Activated naive CD4-positive, alpha-beta T cell treated with anti-CD3 and anti-CD28 coated beads, Interleukin-2, amount 50 U/mL, for 16 hours (primary cell): ENCODE measurements around the gene POLE4.

ENCODE experiments used
- DNase-seq: peaks from one replicate; pipeline ENCODE4 v3.0.0-alpha.2; 2020

Gene POLE4

GRCh38 chr2:74958274-74959105 is at the start of gene POLE4:
POLE4 (plus strand) TSS chr2:74958643; CDS start chr2:74958680, 37 bp downstream.
- peak; percentile 94 for DNase-seq

- DNase-seq: no peak
These were observed 49.5 kb upstream of the POLE4 start for GRCh38 chr2:74908748-74909444.

- no peak for DNase-seq
These were observed 48.2 kb upstream of the POLE4 start for GRCh38 chr2:74910245-74910644.

GRCh38 chr2:74911061-74911460 is 47.4 kb upstream of the POLE4 start:
- no peak for DNase-seq

- DNase-seq: no peak
These were observed 42.7 kb upstream of the POLE4 start for GRCh38 chr2:74915743-74916142.

- DNase-seq: no peak
These were observed 42.0 kb upstream of the POLE4 start for GRCh38 chr2:74916394-74916793.

- DNase-seq: no peak
These were observed 40.5 kb upstream of the POLE4 start for GRCh38 chr2:74917702-74918619.

GRCh38 chr2:74919827-74920226 is 38.6 kb upstream of the POLE4 start:
- DNase-seq: peak; percentile 74

GRCh38 chr2:74921236-74921736 is 37.2 kb upstream of the POLE4 start:
- no peak for DNase-seq

GRCh38 chr2:74922592-74923227 is 35.7 kb upstream of the POLE4 start:
- DNase-seq: no peak

- DNase-seq: no peak
These were observed 33.8 kb upstream of the POLE4 start for GRCh38 chr2:74924463-74925265.

GRCh38 chr2:74925361-74925786 is 33.1 kb upstream of the POLE4 start:
- DNase-seq: no peak

- no peak for DNase-seq
These were observed 30.8 kb upstream of the POLE4 start for GRCh38 chr2:74927621-74928020.

- DNase-seq: no peak
These were observed 27.5 kb upstream of the POLE4 start for GRCh38 chr2:74930811-74931486.

- no peak for DNase-seq
These were observed 26.5 kb upstream of the POLE4 start for GRCh38 chr2:74931940-74932339.

- DNase-seq: no peak
These were observed 22.5 kb upstream of the POLE4 start for GRCh38 chr2:74935975-74936391.

GRCh38 chr2:74937221-74937880 is 21.1 kb upstream of the POLE4 start:
- DNase-seq: no peak

- DNase-seq: no peak
These were observed 20.2 kb upstream of the POLE4 start for GRCh38 chr2:74938264-74938663.

GRCh38 chr2:74939919-74940812 is 18.3 kb upstream of the POLE4 start:
- no peak for DNase-seq
